Muscle of leg (tissue), 11 donors: ENCODE measurements around the gene TRMT44. TPM values are rescaled to one million over a fixed set of nuclear protein-coding genes. Genes with fewer than 3 reads are reported as not detected.

Experiments used
- DNase-seq: peaks from one replicate; pipeline ENCODE4 v3.0.0; 2013
- H3K27ac ChIP-seq: one replicate; pipeline ENCODE4 v1.5.1; 2013; ENCODE audit warnings: mild to moderate bottlenecking, low read length, control low read depth
- H3K27me3 ChIP-seq: one replicate; pipeline ENCODE4 v1.6.1; 2013; ENCODE audit warnings: low read length; ENCODE audit not compliant: control insufficient read depth, insufficient read depth
- H3K36me3 ChIP-seq: one replicate; pipeline ENCODE4 v1.6.1; 2013; ENCODE audit warnings: low read length; ENCODE audit not compliant: control insufficient read depth, insufficient read depth
- H3K4me1 ChIP-seq: one replicate; pipeline ENCODE4 v1.6.1; 2013; ENCODE audit warnings: low read length; ENCODE audit not compliant: control insufficient read depth, insufficient read depth
- H3K4me3 ChIP-seq: one replicate; pipeline ENCODE4 v1.5.1; 2013; ENCODE audit warnings: low read length, control low read depth
- H3K9me3 ChIP-seq: replicated peaks from 2 replicates; pipeline ENCODE4 v1.6.1; 2013; ENCODE audit warnings: low read depth, low read length; ENCODE audit not compliant: control insufficient read depth
- WGBS: methylation state at CpG from one replicate; pipeline ENCODE4 v1.1.5; 2013; ENCODE audit warnings: missing lambda C conversion rate; ENCODE audit not compliant: insufficient coverage; 5-methylcytosine and 5-hydroxymethylcytosine counted together
- polyA plus RNA-seq, 8 donors: library from polyadenylated mRNA; unstranded; fragments of 120-200 nt; gene quantifications; one replicate each; pipeline versions ENCODE4 v1.2.1 to v1.2.3, GENCODE V29; 2013; ENCODE audit warnings: inconsistent platforms in 1 of 8, low replicate concordance in 1 of 8; ENCODE audit not compliant: insufficient read length in 8 of 8, insufficient read depth in 1 of 8
- total RNA-seq: library from RNA; stranded (reverse); fragments of 120-200 nt; gene quantifications from one replicate; pipeline ENCODE4 v1.2.4, GENCODE V29; 2013

Gene TRMT44
- total and polyA plus RNA-seq, 9 donors, result 8.1 to 13.9 (median 10.3) TPM

GRCh38 chr4:8493484-8493883 lies 52.9 kb downstream of the TRMT44 start:
- H3K27me3 ChIP-seq, result no peaks in the 10 kb centered on the region
- no peak for DNase-seq
- 68% methylated on average over 10 of the region's 11 CpGs for WGBS
- no peak overlapping the region for H3K4me3 ChIP-seq
- H3K9me3 ChIP-seq, result peaks cover 3% of the 10 kb centered on the region
- no peaks in the 10 kb centered on the region for H3K36me3 ChIP-seq
- H3K27ac ChIP-seq, result no peak overlapping the region
- H3K4me1 ChIP-seq, result no peaks in the 10 kb centered on the region

- H3K4me3 ChIP-seq, result no peak overlapping the region
- H3K4me1 ChIP-seq, result no peaks in the 10 kb centered on the region
- no peak for DNase-seq
- no peaks in the 10 kb centered on the region for H3K36me3 ChIP-seq
- H3K9me3 ChIP-seq, result peaks cover 3% of the 10 kb centered on the region
- H3K27ac ChIP-seq, result no peak overlapping the region
- H3K27me3 ChIP-seq, result no peaks in the 10 kb centered on the region
- WGBS, result 43% methylated on average over 1 of the region's 3 CpGs
Observed at GRCh38 chr4:8494218-8494617, 53.6 kb downstream of the TRMT44 start.

- H3K36me3 ChIP-seq, result no peaks in the 10 kb centered on the region
- H3K27me3 ChIP-seq, result no peaks in the 10 kb centered on the region
- H3K4me3 ChIP-seq, result no peak overlapping the region
- no peak for DNase-seq
- no peaks in the 10 kb centered on the region for H3K4me1 ChIP-seq
- no peak overlapping the region for H3K27ac ChIP-seq
- WGBS, result 82% methylated on average over 5 of the region's 5 CpGs
- H3K9me3 ChIP-seq, result peaks cover 3% of the 10 kb centered on the region
Observed at GRCh38 chr4:8494983-8495548, 54.5 kb downstream of the TRMT44 start.

- H3K4me3 ChIP-seq, result no peak overlapping the region
- WGBS, result no CpG with 5 or more reads among the region's 3 CpGs
- peaks cover under 1% of the 10 kb centered on the region for H3K4me1 ChIP-seq
- no peak overlapping the region for H3K27ac ChIP-seq
- peaks cover 3% of the 10 kb centered on the region for H3K9me3 ChIP-seq
- DNase-seq, result no peak
- no peaks in the 10 kb centered on the region for H3K36me3 ChIP-seq
- no peaks in the 10 kb centered on the region for H3K27me3 ChIP-seq
Observed at GRCh38 chr4:8495803-8496202, 55.2 kb downstream of the TRMT44 start.

GRCh38 chr4:8497762-8498161 lies 57.2 kb downstream of the TRMT44 start:
- Histone ChIP-seq H3K36me3 (no peaks in the 10 kb centered on the region), H3K9me3 (peaks cover 7% of the 10 kb centered on the region), H3K4me1 (peaks cover 16% of the 10 kb centered on the region), H3K4me3 (no peak overlapping the region), H3K27ac (no peak overlapping the region), H3K27me3 (no peaks in the 10 kb centered on the region)
- 80% methylated on average over 2 of the region's 3 CpGs for WGBS
- DNase-seq, result no peak

GRCh38 chr4:8500966-8501365 lies 60.4 kb downstream of the TRMT44 start:
- Histone ChIP-seq H3K27me3 (no peaks in the 10 kb centered on the region), H3K27ac (no peak overlapping the region), H3K4me1 (peaks cover 45% of the 10 kb centered on the region), H3K36me3 (no peaks in the 10 kb centered on the region), H3K9me3 (peaks cover 7% of the 10 kb centered on the region), H3K4me3 (no peak overlapping the region)
- DNase-seq, result no peak
- 84% methylated on average over 6 of the region's 7 CpGs for WGBS

GRCh38 chr4:8501781-8502180 lies 61.2 kb downstream of the TRMT44 start:
- H3K4me3 ChIP-seq, result no peak overlapping the region
- no peak for DNase-seq
- H3K36me3 ChIP-seq, result no peaks in the 10 kb centered on the region
- H3K27ac ChIP-seq, result no peak overlapping the region
- H3K4me1 ChIP-seq, result peaks cover 53% of the 10 kb centered on the region
- WGBS, result 76% methylated on average over 4 of the region's 5 CpGs
- no peaks in the 10 kb centered on the region for H3K27me3 ChIP-seq
- H3K9me3 ChIP-seq, result peaks cover 7% of the 10 kb centered on the region

- 98% methylated on average over 5 of the region's 6 CpGs for WGBS
- Histone ChIP-seq H3K36me3 (no peaks in the 10 kb centered on the region), H3K9me3 (peaks cover 7% of the 10 kb centered on the region), H3K27me3 (no peaks in the 10 kb centered on the region), H3K4me1 (peaks cover 59% of the 10 kb centered on the region), H3K4me3 (no peak overlapping the region), H3K27ac (no peak overlapping the region)
- DNase-seq, result no peak
Observed at GRCh38 chr4:8502371-8502770, 61.8 kb downstream of the TRMT44 start.

GRCh38 chr4:8502836-8503585 lies 62.4 kb downstream of the TRMT44 start:
- peaks cover 63% of the 10 kb centered on the region for H3K4me1 ChIP-seq
- no peak overlapping the region for H3K27ac ChIP-seq
- H3K4me3 ChIP-seq, result no peak overlapping the region
- peaks cover 5% of the 10 kb centered on the region for H3K9me3 ChIP-seq
- no peaks in the 10 kb centered on the region for H3K27me3 ChIP-seq
- no peaks in the 10 kb centered on the region for H3K36me3 ChIP-seq
- WGBS, result 78% methylated on average over 9 of the region's 13 CpGs
- DNase-seq, result peak; percentile 32

- H3K4me3 ChIP-seq, result no peak overlapping the region
- no peak for DNase-seq
- 57% methylated on average over 4 of the region's 11 CpGs for whole genome bisulfite sequencing
- no peaks in the 10 kb centered on the region for H3K36me3 ChIP-seq
- H3K27ac ChIP-seq, result no peak overlapping the region
- H3K9me3 ChIP-seq, result peaks cover 4% of the 10 kb centered on the region
- H3K4me1 ChIP-seq, result peaks cover 63% of the 10 kb centered on the region
- H3K27me3 ChIP-seq, result no peaks in the 10 kb centered on the region
Observed at GRCh38 chr4:8503801-8504200, 63.2 kb downstream of the TRMT44 start.
